Endothelial cell of umbilical vein (primary cell): ENCODE measurements around the gene PDE1A. TPM values are rescaled to one million over a fixed set of nuclear protein-coding genes. Genes with fewer than 3 reads are reported as not detected.

ENCODE experiments used
- BruUV-seq: library from RNA; stranded (reverse); fragments of 400-500 nt; replicated peaks from 2 replicates; lab custom pipeline; 2021; lab: Mats Ljungman, UMichigan
- CTCF ChIA-PET: fragments of 300-600, 350-600 bp; sonication (Branson Sonifier 250); formaldehyde crosslinking; loops from one replicate; lab custom pipeline; 2021; ENCODE audit warnings: antibody characterized with exemption, inconsistent platforms; lab: Charles Lee
- POLR2A ChIA-PET: fragments of 300-600, 350-600 bp; sonication (Branson Sonifier 250); formaldehyde crosslinking; loops from one replicate; lab custom pipeline; 2021; ENCODE audit warnings: antibody characterized with exemption, inconsistent platforms; lab: Charles Lee
- DNase-seq: peaks from one replicate; pipeline ENCODE4 v3.0.0-alpha.2; 2011; ENCODE audit warnings: low read depth, low spot score
- FAIRE-seq: peaks from 2 replicates; lab custom pipeline; 2011; peaks lifted over from hg19 to GRCh38; lab: Jason Lieb, UNC
- H2AFZ ChIP-seq: 2 replicates; pipeline ENCODE4 v1.6.0; 2012; ENCODE audit warnings: low read depth, low read length, control low read depth, inconsistent platforms
- H3K27ac ChIP-seq: 2 replicates; pipeline ENCODE4 v1.5.1; 2011; ENCODE audit warnings: low read depth, mild to moderate bottlenecking, control low read depth, low read length, moderate library complexity; ENCODE audit not compliant: insufficient read depth
- H3K27me3 ChIP-seq, 2 experiments: 2 replicates each; pipeline versions ENCODE4 v1.6.0 to v1.6.1; 2011; ENCODE audit warnings: low read length in 2 of 2, mixed read lengths in 1 of 2; ENCODE audit not compliant: control insufficient read depth in 2 of 2, insufficient read depth in 2 of 2
- H3K36me3 ChIP-seq, 2 experiments: 2 replicates in 1 of 2; 3 replicates in 1 of 2; pipeline ENCODE4 v1.5.1; 2011; ENCODE audit warnings: low read length in 2 of 2, mild to moderate bottlenecking in 1 of 2, moderate library complexity in 1 of 2; ENCODE audit not compliant: control insufficient read depth in 2 of 2, insufficient read depth in 2 of 2; ENCODE audit errors: extremely low read depth in 1 of 2
- H3K4me1 ChIP-seq: 3 replicates; pipeline ENCODE4 v1.5.1; 2011; ENCODE audit warnings: mild to moderate bottlenecking, low read length; ENCODE audit not compliant: control insufficient read depth, insufficient read depth; ENCODE audit errors: extremely low read depth
- H3K4me2 ChIP-seq: 2 replicates; pipeline ENCODE4 v1.6.1; 2011; ENCODE audit warnings: low read length, control low read depth, mixed read lengths; ENCODE audit not compliant: insufficient read depth
- H3K4me3 ChIP-seq, 3 experiments: fragments of 200-600 bp in 1 of 3; sonication (generic), shearing (Covaris generic) in 1 of 3; replicated peaks in 1 of 3; 2 replicates each; pipeline ENCODE4 v1.5.1; 2011 to 2016; ENCODE audit warnings: control low read depth in 3 of 3, low read length in 3 of 3, mild to moderate bottlenecking in 2 of 3, inconsistent platforms in 1 of 3, low read depth in 1 of 3, moderate library complexity in 1 of 3; ENCODE audit not compliant: insufficient read depth in 1 of 3
- H3K79me2 ChIP-seq: 2 replicates; pipeline ENCODE4 v1.6.0; 2012; ENCODE audit warnings: low read length, inconsistent platforms; ENCODE audit not compliant: control insufficient read depth, insufficient read depth
- H3K9ac ChIP-seq: replicated peaks from 2 replicates; pipeline ENCODE3; 2011; ENCODE audit warnings: low read length, control low read depth; ENCODE audit not compliant: insufficient read depth; ENCODE audit errors: extremely low read depth
- H3K9me1 ChIP-seq: replicated peaks from 3 replicates; pipeline ENCODE4 v1.6.0; 2011; ENCODE audit warnings: mild to moderate bottlenecking, low read length; ENCODE audit not compliant: control insufficient read depth, insufficient read depth; ENCODE audit errors: extremely low read depth
- H3K9me3 ChIP-seq: replicated peaks from 2 replicates; pipeline ENCODE4 v1.5.1; 2012; ENCODE audit warnings: low read length, inconsistent platforms; ENCODE audit not compliant: control insufficient read depth, insufficient read depth
- H4K20me1 ChIP-seq: replicated peaks from 2 replicates; pipeline ENCODE3; 2011; ENCODE audit warnings: mild to moderate bottlenecking, low read length; ENCODE audit not compliant: control insufficient read depth, insufficient read depth; ENCODE audit errors: extremely low read depth
- EZH2 ChIP-seq: IDR thresholded peaks from 2 replicates; pipeline ENCODE4 v1.6.1; 2012; ENCODE audit warnings: borderline replicate concordance, low read depth, mild to moderate bottlenecking, moderate library complexity, low read length, inconsistent platforms; ENCODE audit not compliant: severe bottlenecking
- FOS ChIP-seq: IDR thresholded peaks from 2 replicates; pipeline ENCODE4 v1.6.1; 2011; ENCODE audit warnings: mild to moderate bottlenecking, low read length, moderate library complexity, borderline replicate concordance; ENCODE audit not compliant: insufficient read depth
- GATA2 ChIP-seq: IDR thresholded peaks from 2 replicates; pipeline ENCODE4 v1.7.0; 2011; ENCODE audit warnings: low read depth, mild to moderate bottlenecking, moderate library complexity, mixed read lengths, low read length; ENCODE audit not compliant: insufficient read length, insufficient read depth
- JUN ChIP-seq: IDR thresholded peaks from 2 replicates; pipeline ENCODE4 v1.6.1; 2011; ENCODE audit warnings: borderline replicate concordance, low read depth; ENCODE audit not compliant: insufficient read length, insufficient read depth
- MAX ChIP-seq: IDR thresholded peaks from 2 replicates; pipeline ENCODE4 v1.6.1; 2011; ENCODE audit not compliant: insufficient read depth, insufficient read length
- MYC ChIP-seq: IDR thresholded peaks from one replicate; pipeline ENCODE4 v1.6.1; 2011; ENCODE audit warnings: mild to moderate bottlenecking, low read depth, low read length
- POLR2A ChIP-seq: IDR thresholded peaks from 2 replicates; pipeline ENCODE4 v1.6.1; 2012; ENCODE audit warnings: low read depth, mild to moderate bottlenecking, control low read depth, low read length
- dilution Hi-C: fragments of 300-500 bp; cut with MboI; formaldehyde crosslinking; loops from one replicate; pipeline ENCODE4 v1.15.0; 2019; ENCODE audit warnings: low sequenced_read_pairs; ENCODE audit not compliant: extremely low pct_ligation_motif_present
- intact Hi-C: fragments of 100-400 bp; cut with micrococcal nuclease; formaldehyde crosslinking; loops from one replicate; pipeline ENCODE4 v1.10.0; 2022
- polyA plus RNA-seq, 4 experiments: library from polyadenylated mRNA; depleted of rRNA in 3 of 4; stranded (reverse) in 3 of 4; unstranded in 1 of 4; fragments of >200 nt; gene quantifications; 2 replicates each; pipeline versions ENCODE4 v1.2.1 to v1.2.3, GENCODE V29; 2011 to 2012; ENCODE audit warnings: missing spikeins in 1 of 4
- total RNA-seq: library from RNA; stranded (reverse); gene quantifications from 2 replicates; pipeline ENCODE4 v1.2.3, GENCODE V29; 2021

The PDE1A gene
- total and polyA plus RNA-seq, 2 donors (not counting 3 experiments of a cell fraction or from before 2014, with no cell fraction given), result 0.43 to 0.49 TPM

- Histone ChIP-seq H3K4me1 (no peaks in the 10 kb centered on the region), H4K20me1 (no peaks in the 10 kb centered on the region), H3K4me3 (no peak overlapping the region), H3K36me3 (no peaks in the 10 kb centered on the region), H3K27me3 (no peaks in the 10 kb centered on the region), H3K79me2 (no peaks in the 10 kb centered on the region), H3K9me1 (no peaks in the 10 kb centered on the region), H3K4me2 (no peak overlapping the region), H2AFZ (no peak overlapping the region), H3K9me3 (no peaks in the 10 kb centered on the region), H3K27ac (no peak overlapping the region), H3K9ac (no peak overlapping the region)
- FAIRE-seq (no peak), DNase-seq (no peak)
- no TSS peak for BruUV-seq
- POLR2A ChIA-PET, result no interaction called here
- dilution Hi-C loops (no loop called here), intact Hi-C loops (no loop called here)
- CTCF ChIA-PET, result interaction anchor here (1.4 kb wide), 1 partner anchor 26 kb away, joined by 3 read pairs; no protein-coding TSS in a partner anchor
- TF ChIP-seq MAX (no peak), EZH2 (no peak)
These were observed 205.8 kb downstream of the PDE1A start for GRCh38 chr2:182220998-182221397.

- Histone ChIP-seq H4K20me1 (no peaks in the 10 kb centered on the region), H3K36me3 (no peaks in the 10 kb centered on the region), H2AFZ (no peak overlapping the region), H3K27ac (no peak overlapping the region), H3K9me1 (no peaks in the 10 kb centered on the region), H3K4me2 (no peak overlapping the region), H3K9ac (no peak overlapping the region), H3K4me3 (no peak overlapping the region), H3K79me2 (no peaks in the 10 kb centered on the region), H3K4me1 (no peaks in the 10 kb centered on the region), H3K9me3 (no peaks in the 10 kb centered on the region), H3K27me3 (no peaks in the 10 kb centered on the region)
- BruUV-seq, result no TSS peak
- FAIRE-seq, result no peak
- POLR2A ChIA-PET, result no interaction called here
- dilution Hi-C loops, result no loop called here
- intact Hi-C loops, result no loop called here
- CTCF ChIA-PET, result interaction anchor here (1.4 kb wide), 1 partner anchor 25 kb away, joined by 3 read pairs; no protein-coding TSS in a partner anchor
- TF ChIP-seq EZH2, result no peak
- TF ChIP-seq MYC, result no peak
- TF ChIP-seq GATA2, result no peak
- TF ChIP-seq POLR2A, result no peak
- no peak for TF ChIP-seq JUN
- no peak for TF ChIP-seq FOS
- DNase-seq, result no peak
These were observed 206.5 kb downstream of the PDE1A start for GRCh38 chr2:182220335-182220734.
